ENCODE data around the gene PDE4A.
A peak's percentile ranks its signal among the peaks of the same experiment; 100 is the strongest.
"Not testable (repeated sequence)": the region's sequence is repeated elsewhere in the genome, so short reads cannot be mapped to it uniquely, and the experiment has no call there.

The PDE4A gene

DNA sequence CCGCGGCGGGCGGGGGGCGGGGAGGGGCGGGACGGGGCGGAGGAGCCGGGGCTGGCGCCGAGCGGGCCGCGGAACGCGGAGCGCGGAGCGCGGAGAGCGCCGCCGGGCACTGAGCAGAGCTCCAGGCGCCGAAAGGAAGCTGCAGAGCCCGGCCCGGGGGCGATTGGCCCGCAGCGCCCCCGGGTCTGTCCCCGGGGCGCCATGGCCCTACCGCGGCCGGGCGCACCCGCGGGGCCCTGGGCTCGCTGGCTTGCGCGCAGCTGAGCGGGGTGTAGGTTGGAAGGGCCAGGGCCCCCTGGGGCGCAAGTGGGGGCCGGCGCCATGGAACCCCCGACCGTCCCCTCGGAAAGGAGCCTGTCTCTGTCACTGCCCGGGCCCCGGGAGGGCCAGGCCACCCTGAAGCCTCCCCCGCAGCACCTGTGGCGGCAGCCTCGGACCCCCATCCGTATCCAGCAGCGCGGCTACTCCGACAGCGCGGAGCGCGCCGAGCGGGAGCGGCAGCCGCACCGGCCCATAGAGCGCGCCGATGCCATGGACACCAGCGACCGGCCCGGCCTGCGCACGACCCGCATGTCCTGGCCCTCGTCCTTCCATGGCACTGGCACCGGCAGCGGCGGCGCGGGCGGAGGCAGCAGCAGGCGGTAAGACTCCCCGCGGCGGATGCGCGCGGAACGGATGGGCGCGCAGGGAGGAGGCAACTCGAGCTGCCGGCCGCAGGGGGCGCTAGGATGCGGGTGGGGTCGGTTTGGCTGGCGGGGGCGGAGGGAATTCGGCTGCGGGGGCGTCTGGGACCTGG, at the start of gene PDE4A:
TSS of gene PDE4A (plus strand) at position 95 of the 796 bp plus-strand sequence. CDS start at position 322, 227 bp downstream.
- POLR2A ChIA-PET = no interaction called here

DNA sequence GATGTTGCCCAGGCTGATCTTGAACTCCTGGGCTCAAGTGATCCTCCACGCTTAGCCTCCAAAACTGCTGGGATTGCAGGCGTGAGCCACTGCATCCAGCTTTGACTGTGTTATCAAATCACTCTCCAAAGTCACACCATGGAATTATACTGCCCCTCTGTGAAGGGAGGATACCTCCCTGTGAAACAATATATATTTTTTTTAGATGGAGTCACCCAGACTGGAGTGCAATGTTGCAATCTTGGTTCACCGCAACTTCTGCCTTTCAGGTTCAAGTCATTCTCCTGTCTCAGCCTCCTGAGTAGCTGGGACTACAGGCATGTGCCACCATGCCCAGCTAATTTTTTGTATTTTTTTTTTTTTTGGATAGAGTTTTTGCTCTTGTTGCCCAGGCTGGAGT, 47.6 kb upstream of the PDE4A start:
- TF ChIP-seq, protein P1, sequence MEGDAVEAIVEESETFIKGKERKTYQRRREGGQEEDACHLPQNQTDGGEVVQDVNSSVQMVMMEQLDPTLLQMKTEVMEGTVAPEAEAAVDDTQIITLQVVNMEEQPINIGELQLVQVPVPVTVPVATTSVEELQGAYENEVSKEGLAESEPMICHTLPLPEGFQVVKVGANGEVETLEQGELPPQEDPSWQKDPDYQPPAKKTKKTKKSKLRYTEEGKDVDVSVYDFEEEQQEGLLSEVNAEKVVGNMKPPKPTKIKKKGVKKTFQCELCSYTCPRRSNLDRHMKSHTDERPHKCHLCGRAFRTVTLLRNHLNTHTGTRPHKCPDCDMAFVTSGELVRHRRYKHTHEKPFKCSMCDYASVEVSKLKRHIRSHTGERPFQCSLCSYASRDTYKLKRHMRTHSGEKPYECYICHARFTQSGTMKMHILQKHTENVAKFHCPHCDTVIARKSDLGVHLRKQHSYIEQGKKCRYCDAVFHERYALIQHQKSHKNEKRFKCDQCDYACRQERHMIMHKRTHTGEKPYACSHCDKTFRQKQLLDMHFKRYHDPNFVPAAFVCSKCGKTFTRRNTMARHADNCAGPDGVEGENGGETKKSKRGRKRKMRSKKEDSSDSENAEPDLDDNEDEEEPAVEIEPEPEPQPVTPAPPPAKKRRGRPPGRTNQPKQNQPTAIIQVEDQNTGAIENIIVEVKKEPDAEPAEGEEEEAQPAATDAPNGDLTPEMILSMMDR (IDR thresholded peaks at IDR 0.05; ENCODE audit: insufficient read depth, low read length, missing control alignments) = no peak
- ChIA-PET POLR2A (interaction anchor here (1.0 kb wide), 1 partner anchor 8 kb away, joined by 3 read pairs; the partner anchor contains the start of gene TYK2), CTCF (interaction anchor here (2.1 to 41.8 kb wide), 2 partner anchors 16 to 110 kb away, joined by 8 to 1180 read pairs; partner anchors contain the start of gene ICAM1)
- H3K4me3 ChIP-seq (ENCODE audit: low read depth, low read length) = no peak overlapping the region
- no peak for DNase-seq (ENCODE audit: low read depth, low spot score)

More for the DNA sequence above, at the start of gene PDE4A:
- no peak for DNase-seq (ENCODE audit: low read depth, low spot score)
- peak within 1 kb of the TSS; percentile 52 for H3K4me3 ChIP-seq (ENCODE audit: low read depth, low read length)
- TF ChIP-seq, protein P1 (IDR thresholded peaks at IDR 0.05; ENCODE audit: insufficient read depth, low read length, missing control alignments) = peak; percentile 62
- CTCF ChIA-PET = interaction anchor here (1.1 to 13.3 kb wide), 7 partner anchors 11 to 149 kb away, joined by 3 to 392 read pairs (median 7); partner anchors contain the start of gene CDC37

DNA sequence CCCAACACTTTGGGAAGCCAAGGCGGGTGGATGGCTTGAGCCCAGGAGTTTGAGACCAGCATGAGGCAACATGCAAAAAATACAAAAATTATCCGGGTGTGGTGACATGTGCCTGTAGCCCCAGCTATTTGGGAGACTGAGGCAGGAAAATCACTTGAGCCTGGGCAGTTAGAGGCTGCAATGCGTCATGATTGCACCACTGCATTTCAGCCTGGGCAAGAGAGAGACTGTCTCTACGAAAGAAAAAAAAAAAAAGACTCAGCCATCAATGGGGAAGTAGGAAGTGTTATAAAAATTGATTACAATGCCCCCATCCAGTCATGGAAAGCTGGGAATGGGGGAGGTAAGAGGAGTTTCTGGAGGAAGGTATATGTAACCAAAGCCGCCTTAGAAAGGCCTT, 45.4 kb upstream of the PDE4A start:
- POLR2A ChIA-PET = no interaction called here
- CTCF ChIA-PET = interaction anchor here (0.9 to 41.8 kb wide), 4 partner anchors 9 to 112 kb away, joined by 3 to 1180 read pairs (median 4); partner anchors contain the start of gene ICAM1

DNA sequence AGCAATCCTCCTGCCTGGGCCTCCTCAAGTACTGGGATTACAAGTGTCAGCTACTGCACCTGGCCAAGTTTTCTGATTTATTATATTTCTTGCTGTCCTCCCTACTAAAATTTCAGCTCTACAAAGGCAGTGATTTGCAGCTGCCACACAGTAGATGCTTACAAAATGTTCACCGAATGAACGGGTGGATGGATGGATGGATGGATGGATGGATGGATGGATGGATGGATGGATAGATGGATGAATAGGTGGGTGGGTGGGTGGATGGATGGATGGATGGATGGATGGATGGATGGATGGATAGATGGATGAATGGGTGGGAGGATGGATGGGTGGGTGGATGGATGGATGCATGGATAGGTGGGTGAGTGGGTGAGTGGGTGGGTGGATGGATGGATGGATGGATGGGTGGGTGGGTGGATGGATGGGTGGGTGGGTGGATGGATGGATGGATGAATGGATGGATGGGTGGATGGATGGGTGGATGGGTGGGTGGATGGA, 43.1 kb upstream of the PDE4A start:
- POLR2A ChIA-PET = interaction anchor here (1.1 kb wide), 1 partner anchor 33 kb away, joined by 4 read pairs; no protein-coding TSS in a partner anchor
- not testable (repeated sequence) for H3K4me3 ChIP-seq (ENCODE audit: low read depth, low read length); DNase-seq (ENCODE audit: low read depth, low spot score)
- CTCF ChIA-PET = interaction anchor here (0.9 to 41.8 kb wide), 3 partner anchors 11 to 114 kb away, joined by 3 to 1180 read pairs (median 44); partner anchors contain the start of gene ICAM1

More for the DNA sequence above, 45.4 kb upstream of the PDE4A start:
- TF ChIP-seq, protein P1 (IDR thresholded peaks at IDR 0.05; ENCODE audit: insufficient read depth, low read length, missing control alignments) = no peak
- DNase-seq (ENCODE audit: low read depth, low spot score) = no peak
- no peak overlapping the region for H3K4me3 ChIP-seq (ENCODE audit: low read depth, low read length)

DNA sequence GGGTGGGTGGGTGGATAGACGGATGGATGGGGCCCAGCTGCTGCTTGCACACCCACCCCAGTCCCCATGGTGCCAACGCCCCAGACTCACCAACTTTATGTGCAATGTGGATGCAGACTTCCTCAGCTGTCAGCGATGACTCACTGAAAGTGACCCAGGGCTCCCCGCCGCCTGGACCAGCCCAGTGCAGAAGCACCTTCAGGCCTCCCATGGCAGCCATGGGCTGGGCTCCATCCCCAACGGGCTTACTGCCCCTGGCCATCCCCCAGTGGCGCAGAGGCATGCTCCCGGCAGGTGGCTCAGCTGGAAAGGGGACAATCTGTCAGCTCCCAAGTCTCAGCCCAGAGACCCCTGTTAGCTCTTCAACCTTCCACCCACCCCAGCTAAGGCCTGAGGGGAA, 42.2 kb upstream of the PDE4A start:
- ChIA-PET POLR2A (no interaction called here), CTCF (interaction anchor here (3.4 to 41.8 kb wide), 3 partner anchors 11 to 115 kb away, joined by 26 to 1180 read pairs (median 44); partner anchors contain the start of gene ICAM1)
- no peak overlapping the region for H3K4me3 ChIP-seq (ENCODE audit: low read depth, low read length)
- TF ChIP-seq, protein P1 (IDR thresholded peaks at IDR 0.05; ENCODE audit: insufficient read depth, low read length, missing control alignments) = no peak
- DNase-seq (ENCODE audit: low read depth, low spot score) = no peak

DNA sequence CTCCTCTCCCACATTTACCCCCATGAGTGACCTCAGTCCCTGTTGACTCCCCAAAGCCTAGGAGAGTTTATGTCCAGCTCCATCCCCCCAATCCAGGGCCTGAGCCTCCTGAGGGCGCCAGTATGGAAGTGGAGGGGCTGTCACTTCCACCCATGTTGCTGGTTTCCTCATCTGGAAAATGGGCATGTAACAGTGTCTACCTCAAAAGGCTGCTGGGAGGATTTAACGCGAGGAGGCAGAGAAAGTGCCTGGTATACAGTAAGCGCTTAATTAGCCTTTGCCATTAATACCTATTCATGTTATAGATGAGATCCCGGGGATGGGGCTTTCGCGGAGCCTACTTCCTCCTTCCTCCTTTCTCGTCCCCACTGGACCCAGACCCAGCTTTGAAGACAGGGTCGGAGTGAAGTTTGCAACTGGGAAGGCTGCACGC, 40.4 kb upstream of the PDE4A start:
- TF ChIP-seq, protein P1 (IDR thresholded peaks at IDR 0.05; ENCODE audit: insufficient read depth, low read length, missing control alignments) = no peak
- POLR2A ChIA-PET = interaction anchor here (0.8 to 1.9 kb wide), 7 partner anchors 8 to 109 kb away, joined by 3 to 11 read pairs (median 3); partner anchors contain the start of gene ICAM1
- peak overlapping the region; percentile 96 for H3K4me3 ChIP-seq (ENCODE audit: low read depth, low read length)
- DNase-seq (ENCODE audit: low read depth, low spot score) = no peak
- CTCF ChIA-PET = interaction anchor here (1.3 to 41.8 kb wide), 7 partner anchors 9 to 284 kb away, joined by 3 to 1180 read pairs (median 4); partner anchors contain the start of gene ICAM1

Data from AG04449 (cell line).